HG03045 (cell line): ENCODE measurements around the gene FAM13C.
"Not testable (repeated sequence)": the region's sequence is repeated elsewhere in the genome, so short reads cannot be mapped to it uniquely, and the experiment has no call there.

Experiments used
- ATAC-seq: cut with Tn5 transposase; IDR thresholded peaks from one replicate; pipeline ENCODE4 v1.9.1; 2021; ENCODE audit warnings: mild to moderate bottlenecking, moderate library complexity; ENCODE audit not compliant: unreplicated experiment

FAM13C gene

GRCh38 chr10:59362144-59362958, at the start of gene FAM13C:
Gene FAM13C, minus strand, starts transcription at chr10:59362549. Its CDS starts 89 bp downstream, at chr10:59362460.
- ATAC-seq: no peak

DNA sequence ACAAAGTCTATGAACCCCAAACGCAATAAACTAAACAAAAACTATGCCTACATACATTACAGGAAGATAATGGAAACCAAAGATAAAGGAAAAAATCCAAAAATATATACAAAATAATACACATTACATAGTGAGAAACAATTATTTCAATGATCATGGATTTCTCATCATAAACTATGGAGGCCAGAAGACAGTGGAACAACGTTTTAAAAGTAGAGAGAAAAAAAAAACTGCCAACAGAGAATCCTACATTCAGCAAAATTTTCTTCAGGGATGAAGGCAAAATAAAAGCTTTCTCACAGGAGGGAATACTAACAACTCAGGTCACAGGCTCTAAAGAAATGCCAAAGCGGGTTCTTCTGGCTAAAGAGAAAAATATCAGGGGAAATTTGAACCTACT, 42.9 kb upstream of the FAM13C start:
- no peak for ATAC-seq

- no peak for ATAC-seq
Observed at GRCh38 chr10:59400214-59400613, 37.9 kb upstream of the FAM13C start.

DNA sequence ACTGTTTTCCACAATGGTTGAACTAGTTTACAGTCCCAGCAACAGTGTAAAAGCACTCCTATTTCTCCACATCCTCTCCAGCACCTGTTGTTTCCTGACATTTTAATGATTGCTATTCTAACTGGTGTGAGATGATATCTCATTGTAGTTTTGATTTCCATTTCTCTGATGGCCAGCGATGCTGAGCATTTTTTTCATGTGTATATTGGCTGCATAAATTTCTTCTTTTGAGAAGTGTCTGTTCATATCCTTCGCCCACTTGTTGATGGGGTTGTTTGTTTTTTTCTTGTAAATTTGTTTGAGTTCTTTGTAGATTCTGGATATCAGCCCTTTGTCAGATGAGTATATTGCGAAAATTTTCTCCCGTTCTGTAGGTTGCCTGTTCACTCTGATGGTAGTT, 37.0 kb upstream of the FAM13C start:
- not testable (repeated sequence) for ATAC-seq

GRCh38 chr10:59397961-59398360, 35.6 kb upstream of the FAM13C start:
- ATAC-seq: no peak

GRCh38 chr10:59395984-59396383, 33.6 kb upstream of the FAM13C start:
- no peak for ATAC-seq

DNA sequence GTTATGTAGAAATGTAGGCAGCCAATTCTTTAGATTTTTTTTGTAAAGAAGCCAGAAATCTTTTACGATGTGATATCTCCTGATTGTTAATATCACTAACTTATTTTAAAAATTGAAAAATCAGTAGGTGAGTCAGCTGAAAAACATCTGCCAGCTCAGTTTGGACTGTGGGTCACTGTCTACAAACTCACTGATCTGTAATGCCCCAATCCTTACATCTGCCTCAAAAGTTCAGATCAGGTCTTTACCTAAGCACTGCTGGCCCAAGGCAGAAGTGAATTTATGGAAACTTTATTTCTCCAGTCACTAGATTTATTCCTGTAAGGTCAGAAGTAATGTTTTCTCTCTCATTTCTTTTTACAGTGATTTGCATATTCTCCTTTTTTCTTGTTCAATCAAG, 31.0 kb upstream of the FAM13C start:
- ATAC-seq: no peak

DNA sequence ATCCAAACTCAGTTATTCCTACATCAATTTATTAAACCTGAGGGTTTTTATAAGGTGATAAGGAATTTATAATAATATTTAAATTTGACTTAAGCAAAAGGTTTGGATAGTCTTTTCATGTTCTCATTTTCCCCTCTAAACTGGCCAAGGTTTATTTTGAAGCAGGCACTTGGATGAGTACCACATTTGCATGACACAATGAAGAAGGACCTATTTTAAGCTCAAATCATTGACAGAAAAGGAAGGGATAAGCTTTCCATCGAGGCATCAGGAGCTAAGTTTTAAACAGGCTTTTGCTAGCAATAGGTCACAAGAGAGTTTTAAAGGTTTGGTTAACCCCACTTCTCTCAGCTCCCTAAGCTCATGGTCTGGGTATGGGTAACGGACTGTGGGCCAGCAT, 28.7 kb upstream of the FAM13C start:
- no peak for ATAC-seq

- no peak for ATAC-seq
Observed at GRCh38 chr10:59388671-59388976, 26.3 kb upstream of the FAM13C start.

GRCh38 chr10:59387951-59388670, 25.8 kb upstream of the FAM13C start:
- no peak for ATAC-seq

DNA sequence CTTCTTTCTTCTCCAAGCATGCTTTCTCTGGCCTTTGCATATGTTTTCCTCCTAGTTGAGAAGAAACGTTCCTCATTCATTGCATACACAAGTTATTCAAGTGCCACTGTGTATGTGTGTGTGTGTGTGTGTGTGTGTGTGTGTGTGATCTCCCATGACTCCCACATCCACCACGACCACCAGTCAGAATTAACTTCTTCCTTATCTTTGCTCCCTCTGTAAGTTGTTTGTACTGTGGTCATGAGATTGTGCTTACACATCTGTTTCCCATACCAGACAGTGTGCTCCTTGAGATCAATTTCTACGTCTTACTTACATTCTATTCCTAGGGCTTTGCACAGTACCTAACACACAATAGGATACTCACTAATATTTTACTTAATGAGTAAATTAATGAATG, 22.4 kb upstream of the FAM13C start:
- ATAC-seq: no peak

DNA sequence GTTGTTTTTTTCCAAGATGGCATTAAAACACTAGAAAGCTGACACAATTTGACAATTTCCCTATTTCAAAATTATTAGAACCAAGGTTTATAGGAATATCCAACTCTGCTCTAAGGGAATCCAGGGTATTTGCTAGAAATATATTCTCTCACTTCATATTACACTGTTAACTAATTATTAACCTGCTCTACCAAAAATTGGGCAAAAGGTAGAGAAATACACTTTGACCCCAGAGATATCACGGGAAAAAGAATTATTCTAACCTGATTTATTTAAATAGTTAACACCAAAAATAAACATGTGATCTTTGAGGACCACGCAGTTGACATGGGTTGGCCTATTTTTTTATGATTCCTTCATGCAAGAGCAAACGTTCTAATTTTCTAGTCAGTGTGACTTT, 21.6 kb upstream of the FAM13C start:
- no peak for ATAC-seq

- no peak for ATAC-seq
Observed at GRCh38 chr10:59383436-59383835, 21.1 kb upstream of the FAM13C start.

DNA sequence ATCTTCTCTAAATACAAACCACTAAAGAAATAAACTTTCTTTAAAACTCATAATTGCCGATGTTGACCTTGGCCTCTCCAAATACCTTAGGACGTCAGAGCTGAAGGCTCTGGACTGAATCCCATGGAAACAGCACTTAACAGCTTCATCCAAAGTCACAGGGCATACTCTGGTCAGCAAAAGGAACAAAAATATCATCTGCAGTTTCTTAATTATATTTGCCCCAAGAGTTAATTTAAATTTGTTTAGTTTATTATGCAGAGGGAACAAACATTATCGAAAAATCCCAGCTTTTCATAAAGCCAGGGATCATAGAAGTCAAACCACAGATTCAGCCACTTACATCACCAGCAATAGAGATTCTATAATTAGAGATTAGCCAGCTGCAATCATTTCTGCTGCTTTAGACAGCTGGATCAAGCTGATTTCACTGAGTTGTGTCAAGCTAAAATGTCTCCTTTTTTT, 20.5 kb upstream of the FAM13C start:
- no peak for ATAC-seq

DNA sequence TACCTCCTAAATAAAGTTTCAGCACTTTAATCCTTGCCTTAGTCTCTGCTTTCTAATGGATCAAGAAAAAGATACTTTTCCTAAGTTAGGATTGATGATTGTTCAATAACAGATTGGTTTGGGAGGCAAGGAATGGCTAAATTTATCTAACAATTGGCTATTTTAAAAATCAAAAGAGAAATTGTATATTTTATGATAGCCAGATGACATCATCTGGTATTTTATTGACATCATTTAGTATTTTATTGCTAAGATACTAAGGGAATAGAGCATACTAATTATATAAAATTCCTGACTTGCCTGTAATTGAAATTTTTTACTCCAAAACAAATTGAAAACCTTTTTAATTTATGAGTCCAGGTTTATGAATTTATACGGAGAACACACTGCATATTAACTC, 19.3 kb upstream of the FAM13C start:
- no peak for ATAC-seq

GRCh38 chr10:59376846-59377245, 14.5 kb upstream of the FAM13C start:
- ATAC-seq: no peak

- ATAC-seq: no peak
Observed at GRCh38 chr10:59375990-59376389, 13.6 kb upstream of the FAM13C start.

GRCh38 chr10:59374916-59375315, 12.6 kb upstream of the FAM13C start:
- ATAC-seq: no peak

GRCh38 chr10:59373071-59373470, 10.7 kb upstream of the FAM13C start:
- no peak for ATAC-seq

DNA sequence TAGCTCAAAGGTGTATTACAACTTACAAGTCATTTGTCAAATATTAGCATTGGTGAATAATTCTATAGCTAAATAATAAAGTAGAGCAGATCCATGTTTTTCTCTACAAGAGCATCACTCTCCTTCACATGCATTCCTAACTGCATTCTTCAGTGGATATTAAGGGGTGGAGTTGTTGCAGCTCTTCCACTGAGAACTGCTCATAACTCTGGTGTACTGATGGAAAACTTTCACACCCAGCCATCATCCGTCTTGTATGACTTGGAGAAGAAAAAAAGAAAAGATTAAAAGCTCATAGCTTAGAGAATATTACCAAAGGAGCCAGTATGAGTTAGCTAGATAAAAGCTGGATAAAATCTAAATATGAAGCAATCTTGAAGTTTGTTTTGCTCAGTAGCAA, 10.2 kb upstream of the FAM13C start:
- ATAC-seq: no peak

GRCh38 chr10:59366290-59366689, 3.9 kb upstream of the FAM13C start:
- no peak for ATAC-seq

GRCh38 chr10:59363446-59363958, 1.2 kb upstream of the FAM13C start:
- no peak for ATAC-seq
